HepG2 (cell line): Measurements from ENCODE around the gene C1QTNF12. TPM values are rescaled to one million over a fixed set of nuclear protein-coding genes. Genes with fewer than 3 reads are reported as not detected.

Experiments
- FOSL1 ChIP-seq: sonication (generic); formaldehyde crosslinking; IDR thresholded peaks from 2 replicates; pipeline ENCODE4 v1.9.0; 2021; ENCODE audit warnings: missing genetic modification reagents, borderline replicate concordance
- HMG20A ChIP-seq: IDR thresholded peaks from 2 replicates; pipeline ENCODE4 v1.6.1; 2016; ENCODE audit warnings: borderline replicate concordance
- JUN ChIP-seq: sonication (generic); formaldehyde crosslinking; IDR thresholded peaks from 2 replicates; pipeline ENCODE4 v1.4.0; 2020; ENCODE audit warnings: mild to moderate bottlenecking, missing genetic modification reagents
- KAT8 ChIP-seq: IDR thresholded peaks from 2 replicates; pipeline ENCODE4 v1.6.1; 2016; ENCODE audit warnings: missing genetic modification reagents, missing compliant biosample characterization
- MIER3 ChIP-seq: IDR thresholded peaks from 2 replicates; pipeline ENCODE4 v1.6.1; 2016; ENCODE audit warnings: missing compliant biosample characterization, borderline replicate concordance
- POLR2A ChIP-seq, 2 experiments: IDR thresholded peaks; 2 replicates each; pipeline ENCODE4 v1.6.1; 2011; ENCODE audit warnings: low read depth in 2 of 2, low read length in 2 of 2, mild to moderate bottlenecking in 1 of 2, moderate library complexity in 1 of 2; ENCODE audit not compliant: insufficient read depth in 1 of 2
- RARA ChIP-seq: IDR thresholded peaks from 2 replicates; pipeline ENCODE4 v1.6.1; 2016; ENCODE audit warnings: missing genetic modification reagents, missing compliant biosample characterization
- SP4 ChIP-seq: sonication (generic); formaldehyde crosslinking; IDR thresholded peaks from 2 replicates; pipeline ENCODE4 v1.8.1; 2023; ENCODE audit warnings: mild to moderate bottlenecking, missing genetic modification reagents
- SP5 ChIP-seq: IDR thresholded peaks from 2 replicates; pipeline ENCODE4 v1.6.1; 2016; ENCODE audit warnings: low read depth, borderline replicate concordance
- TBX2 ChIP-seq: sonication (generic); formaldehyde crosslinking; IDR thresholded peaks from 2 replicates; pipeline ENCODE4 v1.5.0; 2020; ENCODE audit warnings: missing genetic modification reagents, mild to moderate bottlenecking, borderline replicate concordance
- TEAD3 ChIP-seq: optimal IDR thresholded peaks from 2 replicates; pipeline ENCODE3; 2016; ENCODE audit warnings: borderline replicate concordance
- U2AF1 ChIP-seq: fragments of 200-400 bp; formaldehyde crosslinking; optimal IDR thresholded peaks from 2 replicates; pipeline ENCODE3; 2017; ENCODE audit warnings: mild to moderate bottlenecking, low read depth, low read length
- YY1 ChIP-seq: IDR thresholded peaks from 2 replicates; pipeline ENCODE4 v1.6.1; 2011; ENCODE audit warnings: low read length, low read depth, moderate library complexity, mild to moderate bottlenecking; ENCODE audit not compliant: insufficient read depth, insufficient replicate concordance
- ZBTB21 ChIP-seq: sonication (generic); formaldehyde crosslinking; IDR thresholded peaks from 2 replicates; pipeline ENCODE4 v1.4.0; 2020; ENCODE audit warnings: missing genetic modification reagents
- ZNF205 ChIP-seq: IDR thresholded peaks from 2 replicates; pipeline ENCODE4 v1.6.1; 2018; ENCODE audit warnings: missing biosample characterization, missing genetic modification reagents
- ZNF274 ChIP-seq: sonication (generic); formaldehyde crosslinking; IDR thresholded peaks from 2 replicates; pipeline ENCODE4 v1.5.1; 2020; ENCODE audit warnings: mild to moderate bottlenecking, missing genetic modification reagents
- ZNF326 ChIP-seq: sonication (generic); formaldehyde crosslinking; IDR thresholded peaks from 2 replicates; pipeline ENCODE4 v1.4.0; 2020; ENCODE audit warnings: missing genetic modification reagents, borderline replicate concordance
- ZNF329 ChIP-seq: sonication (generic); formaldehyde crosslinking; IDR thresholded peaks from 2 replicates; pipeline ENCODE4 v1.9.0; 2021; ENCODE audit warnings: low read depth, mild to moderate bottlenecking, missing genetic modification reagents
- polyA plus RNA-seq, 8 experiments: library from polyadenylated mRNA; depleted of rRNA in 3 of 8; stranded (reverse) in 7 of 8; unstranded in 1 of 8; fragments of >200 nt; fragmentation: Illumina TruSeq in 4 of 8; extraction: Trizol in 4 of 8; gene quantifications; 2 replicates each; pipeline versions ENCODE4 v1.2.1 to v1.2.3, GENCODE V29; 2011 to 2016; ENCODE audit warnings: low read depth in 4 of 8, missing spikeins in 1 of 8, mixed read lengths in 1 of 8; ENCODE audit not compliant: insufficient read depth in 1 of 8
- total RNA-seq, 5 experiments: library from RNA; depleted of rRNA; stranded (reverse); fragments of >200 nt; fragmentation: Illumina TruSeq; extraction: Trizol; gene quantifications; 2 replicates each; pipeline ENCODE4 v1.2.3, GENCODE V29; 2016; ENCODE audit warnings: low read depth in 1 of 5
- TF ChIP-seq, protein P1 (sequence below): sonication (generic); formaldehyde crosslinking; IDR thresholded peaks from 2 replicates; pipeline ENCODE4 v1.8.0; 2022; ENCODE audit warnings: mild to moderate bottlenecking, missing genetic modification reagents
- TF ChIP-seq, protein P2 (sequence below): sonication (generic); formaldehyde crosslinking; IDR thresholded peaks from 2 replicates; pipeline ENCODE4 v1.4.0; 2020; ENCODE audit warnings: mild to moderate bottlenecking, missing genetic modification reagents
- TF ChIP-seq, protein P3 (sequence below), 2 experiments: sonication (generic) in 1 of 2; formaldehyde crosslinking in 1 of 2; IDR thresholded peaks; 2 replicates each; pipeline versions ENCODE4 v1.4.0 to v1.6.1; 2018 to 2020; ENCODE audit warnings: missing genetic modification reagents in 2 of 2, borderline replicate concordance in 1 of 2, low read depth in 1 of 2, mild to moderate bottlenecking in 1 of 2, missing biosample characterization in 1 of 2
- TF ChIP-seq, protein P4 (sequence below): IDR thresholded peaks from 2 replicates; pipeline ENCODE4 v1.6.1; 2016; ENCODE audit warnings: mild to moderate bottlenecking

The C1QTNF12 gene
- total and polyA plus RNA-seq, 2 of the 13 experiments (the other 11 are each of a cell fraction or from before 2014, with no cell fraction given), result 0.18 to 0.64 TPM

DNA sequence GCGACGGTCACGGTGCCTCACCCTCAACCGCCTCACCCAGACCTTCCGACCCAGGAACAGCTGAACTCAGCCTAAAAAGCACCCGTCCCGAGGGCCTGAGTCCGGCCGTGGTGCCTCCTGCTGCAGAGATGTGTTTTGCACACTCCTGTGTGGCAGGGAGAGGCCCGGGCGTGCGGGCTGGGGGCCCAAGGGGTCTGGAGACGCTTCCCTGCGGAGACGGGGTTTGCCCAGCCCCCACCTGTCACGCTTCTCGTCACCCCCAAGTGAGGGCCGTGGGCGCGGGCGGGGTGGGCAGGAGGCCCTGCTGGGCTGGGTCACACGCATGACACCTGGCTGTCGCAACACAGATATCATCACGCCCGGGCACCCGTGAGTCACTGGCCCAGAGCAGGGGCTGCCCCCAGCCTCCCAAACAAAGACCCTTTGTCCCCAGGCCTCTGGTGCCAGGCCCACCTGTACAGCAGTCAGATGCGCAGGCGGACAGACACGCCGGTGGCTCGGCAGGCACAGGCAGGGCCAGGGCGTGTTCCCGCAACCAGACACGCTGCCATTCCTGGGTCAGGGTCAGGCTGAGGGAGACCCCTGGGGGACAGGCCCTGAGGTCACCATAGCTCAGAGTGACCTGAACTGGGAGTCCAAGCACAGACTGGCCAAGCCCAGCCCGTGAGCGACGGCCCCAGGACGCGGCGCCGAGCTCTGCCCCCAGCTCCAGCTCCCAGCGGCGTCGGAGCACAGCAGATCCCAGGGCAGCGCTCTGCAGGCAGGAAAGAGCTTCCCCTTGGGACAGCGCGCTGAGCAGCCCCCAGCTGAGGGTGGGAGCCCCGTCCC, 8.4 kb downstream of the C1QTNF12 start (continued):
- TF ChIP-seq, protein P1, sequence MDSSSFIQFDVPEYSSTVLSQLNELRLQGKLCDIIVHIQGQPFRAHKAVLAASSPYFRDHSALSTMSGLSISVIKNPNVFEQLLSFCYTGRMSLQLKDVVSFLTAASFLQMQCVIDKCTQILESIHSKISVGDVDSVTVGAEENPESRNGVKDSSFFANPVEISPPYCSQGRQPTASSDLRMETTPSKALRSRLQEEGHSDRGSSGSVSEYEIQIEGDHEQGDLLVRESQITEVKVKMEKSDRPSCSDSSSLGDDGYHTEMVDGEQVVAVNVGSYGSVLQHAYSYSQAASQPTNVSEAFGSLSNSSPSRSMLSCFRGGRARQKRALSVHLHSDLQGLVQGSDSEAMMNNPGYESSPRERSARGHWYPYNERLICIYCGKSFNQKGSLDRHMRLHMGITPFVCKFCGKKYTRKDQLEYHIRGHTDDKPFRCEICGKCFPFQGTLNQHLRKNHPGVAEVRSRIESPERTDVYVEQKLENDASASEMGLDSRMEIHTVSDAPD (CRISPR knock-in tag), result peak; percentile 62; the same call in 1 of the 2 replicates
- peak; percentile 94 for TF ChIP-seq RARA
- no peak for TF ChIP-seq YY1
- peak; percentile 73 for TF ChIP-seq TEAD3 (CRISPR knock-in tag)
- peak; percentile 66 for TF ChIP-seq U2AF1
- peak; percentile 27; the same call in 1 of the 2 replicates for TF ChIP-seq ZNF326 (CRISPR knock-in tag)
- TF ChIP-seq, protein P2, sequence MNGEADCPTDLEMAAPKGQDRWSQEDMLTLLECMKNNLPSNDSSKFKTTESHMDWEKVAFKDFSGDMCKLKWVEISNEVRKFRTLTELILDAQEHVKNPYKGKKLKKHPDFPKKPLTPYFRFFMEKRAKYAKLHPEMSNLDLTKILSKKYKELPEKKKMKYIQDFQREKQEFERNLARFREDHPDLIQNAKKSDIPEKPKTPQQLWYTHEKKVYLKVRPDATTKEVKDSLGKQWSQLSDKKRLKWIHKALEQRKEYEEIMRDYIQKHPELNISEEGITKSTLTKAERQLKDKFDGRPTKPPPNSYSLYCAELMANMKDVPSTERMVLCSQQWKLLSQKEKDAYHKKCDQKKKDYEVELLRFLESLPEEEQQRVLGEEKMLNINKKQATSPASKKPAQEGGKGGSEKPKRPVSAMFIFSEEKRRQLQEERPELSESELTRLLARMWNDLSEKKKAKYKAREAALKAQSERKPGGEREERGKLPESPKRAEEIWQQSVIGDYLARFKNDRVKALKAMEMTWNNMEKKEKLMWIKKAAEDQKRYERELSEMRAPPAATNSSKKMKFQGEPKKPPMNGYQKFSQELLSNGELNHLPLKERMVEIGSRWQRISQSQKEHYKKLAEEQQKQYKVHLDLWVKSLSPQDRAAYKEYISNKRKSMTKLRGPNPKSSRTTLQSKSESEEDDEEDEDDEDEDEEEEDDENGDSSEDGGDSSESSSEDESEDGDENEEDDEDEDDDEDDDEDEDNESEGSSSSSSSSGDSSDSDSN (CRISPR knock-in tag), result peak; percentile 60
- peak; percentile 47; the same call in 1 of the 2 replicates for TF ChIP-seq JUN (CRISPR knock-in tag)
- TF ChIP-seq ZNF205 (CRISPR knock-in tag), result peak; percentile 53; the same call in 1 of the 2 replicates
- TF ChIP-seq ZBTB21 (CRISPR knock-in tag), result peak; percentile 38; the same call in 1 of the 2 replicates
- TF ChIP-seq KAT8, result peak; percentile 33; the same call in 1 of the 2 replicates
- peak; percentile 83; the same call in 1 of the 2 replicates for TF ChIP-seq ZNF329 (CRISPR knock-in tag)
- peak; percentile 98 for TF ChIP-seq TBX2
- peak; percentile 50 for TF ChIP-seq SP5
- TF ChIP-seq MIER3 (CRISPR knock-in tag), result peak; percentile 66; the same call in 1 of the 2 replicates
- TF ChIP-seq, protein P3, sequence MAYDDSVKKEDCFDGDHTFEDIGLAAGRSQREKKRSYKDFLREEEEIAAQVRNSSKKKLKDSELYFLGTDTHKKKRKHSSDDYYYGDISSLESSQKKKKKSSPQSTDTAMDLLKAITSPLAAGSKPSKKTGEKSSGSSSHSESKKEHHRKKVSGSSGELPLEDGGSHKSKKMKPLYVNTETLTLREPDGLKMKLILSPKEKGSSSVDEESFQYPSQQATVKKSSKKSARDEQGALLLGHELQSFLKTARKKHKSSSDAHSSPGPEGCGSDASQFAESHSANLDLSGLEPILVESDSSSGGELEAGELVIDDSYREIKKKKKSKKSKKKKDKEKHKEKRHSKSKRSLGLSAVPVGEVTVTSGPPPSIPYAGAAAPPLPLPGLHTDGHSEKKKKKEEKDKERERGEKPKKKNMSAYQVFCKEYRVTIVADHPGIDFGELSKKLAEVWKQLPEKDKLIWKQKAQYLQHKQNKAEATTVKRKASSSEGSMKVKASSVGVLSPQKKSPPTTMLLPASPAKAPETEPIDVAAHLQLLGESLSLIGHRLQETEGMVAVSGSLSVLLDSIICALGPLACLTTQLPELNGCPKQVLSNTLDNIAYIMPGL (CRISPR knock-in tag; IDR thresholded peaks at IDR 0.05; ENCODE audit: borderline replicate concordance in 1 of 2, low read depth in 1 of 2), result peak in 1 of 2 experiments; percentile 47; a peak in 2 of 4 replicates
- TF ChIP-seq HMG20A (CRISPR knock-in tag), result peak; percentile 76; the same call in 1 of the 2 replicates
- peak in 1 of 2 experiments; percentile 50; a peak in 1 of 4 replicates for TF ChIP-seq POLR2A (IDR thresholded peaks at IDR 0.05; ENCODE audit: insufficient read depth in 1 of 2, low read depth in 2 of 2, low read length in 2 of 2)
- TF ChIP-seq SP4, result peak; percentile 20; the same call in 1 of the 2 replicates
- TF ChIP-seq, protein P4, sequence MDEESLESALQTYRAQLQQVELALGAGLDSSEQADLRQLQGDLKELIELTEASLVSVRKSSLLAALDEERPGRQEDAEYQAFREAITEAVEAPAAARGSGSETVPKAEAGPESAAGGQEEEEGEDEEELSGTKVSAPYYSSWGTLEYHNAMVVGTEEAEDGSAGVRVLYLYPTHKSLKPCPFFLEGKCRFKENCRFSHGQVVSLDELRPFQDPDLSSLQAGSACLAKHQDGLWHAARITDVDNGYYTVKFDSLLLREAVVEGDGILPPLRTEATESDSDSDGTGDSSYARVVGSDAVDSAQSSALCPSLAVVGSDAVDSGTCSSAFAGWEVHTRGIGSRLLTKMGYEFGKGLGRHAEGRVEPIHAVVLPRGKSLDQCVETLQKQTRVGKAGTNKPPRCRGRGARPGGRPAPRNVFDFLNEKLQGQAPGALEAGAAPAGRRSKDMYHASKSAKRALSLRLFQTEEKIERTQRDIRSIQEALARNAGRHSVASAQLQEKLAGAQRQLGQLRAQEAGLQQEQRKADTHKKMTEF (CRISPR knock-in tag), result peak; percentile 69; the same call in 1 of the 2 replicates
- TF ChIP-seq ZNF274, result peak; percentile 71
- TF ChIP-seq FOSL1, result peak; percentile 53
